HepG2 (cell line): ENCODE results near the gene GSTP1. TPM values are rescaled to one million over a fixed set of nuclear protein-coding genes. Genes with fewer than 3 reads are reported as not detected.

Experiments
- ATAC-seq: fragments of 200-7000 bp; cut with Tn5 transposase; 3 replicates; pipeline ENCODE4 v1.9.1; 2020; ENCODE audit warnings: mild to moderate bottlenecking, moderate library complexity
- BruUV-seq: library from RNA; stranded (reverse); fragments of 400-500 nt; replicated peaks from 2 replicates; lab custom pipeline; 2021; lab: Mats Ljungman, UMichigan
- CTCF ChIA-PET: fragments of 300-600 bp; formaldehyde crosslinking; extraction: SDS; loops from one replicate; lab custom pipeline; 2021; ENCODE audit warnings: low total read pairs, inconsistent platforms, low intra/inter-chr PET ratio; lab: Yijun Ruan, JAX
- POLR2A ChIA-PET: fragments of 350-600 bp; sonication (Branson Sonifier 250); formaldehyde crosslinking; loops from one replicate; lab custom pipeline; 2020; ENCODE audit warnings: antibody characterized with exemption, inconsistent platforms; lab: Yijun Ruan, JAX
- DNase-seq: peaks from one replicate; pipeline ENCODE4 v3.0.0-alpha.2; 2015; ENCODE audit warnings: low spot score
- FAIRE-seq: peaks from 3 replicates; lab custom pipeline; 2011; peaks lifted over from hg19 to GRCh38; lab: Jason Lieb, UNC
- H2AFZ ChIP-seq: one replicate; pipeline ENCODE4 v1.6.1; 2011; ENCODE audit warnings: low read length, inconsistent platforms
- H3K27ac ChIP-seq: fragments of 300-600 bp; 3 replicates; pipeline ENCODE4 v1.8.0; 2011; ENCODE audit warnings: mixed run types, mild to moderate bottlenecking, mixed read lengths, low read length, inconsistent platforms; ENCODE audit not compliant: insufficient read depth; ENCODE audit errors: extremely low read length
- H3K27me3 ChIP-seq, 2 experiments: fragments of 200-600 bp in 1 of 2; 2 replicates in 1 of 2; 3 replicates in 1 of 2; pipeline versions ENCODE4 v1.6.0 to v1.8.0; 2011; ENCODE audit warnings: low read length in 2 of 2, mild to moderate bottlenecking in 2 of 2, moderate library complexity in 2 of 2, inconsistent platforms in 1 of 2; ENCODE audit not compliant: insufficient read depth in 2 of 2, control insufficient read depth in 1 of 2
- H3K36me3 ChIP-seq, 2 experiments: fragments of 200-600 bp in 1 of 2; replicated peaks in 1 of 2; 2 replicates in 1 of 2; 3 replicates in 1 of 2; pipeline versions ENCODE4 v1.5.1 to v1.8.0; 2011; ENCODE audit warnings: low read length in 2 of 2, inconsistent platforms in 1 of 2; ENCODE audit not compliant: insufficient read depth in 2 of 2, control insufficient read depth in 1 of 2
- H3K4me1 ChIP-seq: 2 replicates; pipeline ENCODE4 v1.5.1; 2012; ENCODE audit warnings: low read length, inconsistent platforms; ENCODE audit not compliant: insufficient read depth
- H3K4me2 ChIP-seq: 2 replicates; pipeline ENCODE4 v1.6.0; 2011; ENCODE audit warnings: low read depth, low read length, inconsistent platforms
- H3K4me3 ChIP-seq, 3 experiments: fragments of 200-600 bp in 1 of 3; sonication (generic), shearing (Covaris generic) in 1 of 3; replicated peaks in 1 of 3; 2 replicates each; pipeline ENCODE4 v1.5.1; 2011 to 2016; ENCODE audit warnings: low read length in 3 of 3, inconsistent platforms in 2 of 3, low read depth in 2 of 3, mild to moderate bottlenecking in 2 of 3, control low read depth in 1 of 3, mixed read lengths in 1 of 3; ENCODE audit not compliant: insufficient read depth in 1 of 3
- H3K79me2 ChIP-seq: one replicate; pipeline ENCODE4 v1.6.1; 2011; ENCODE audit warnings: low read length, inconsistent platforms; ENCODE audit not compliant: insufficient read depth
- H3K9ac ChIP-seq: 2 replicates; pipeline ENCODE4 v1.6.0; 2011; ENCODE audit warnings: mild to moderate bottlenecking, low read depth, low read length, inconsistent platforms; ENCODE audit not compliant: insufficient read depth
- H3K9me3 ChIP-seq: 2 replicates; pipeline ENCODE4 v1.5.1; 2012; ENCODE audit warnings: mild to moderate bottlenecking, low read length
- H4K20me1 ChIP-seq: 2 replicates; pipeline ENCODE4 v1.6.0; 2011; ENCODE audit warnings: inconsistent platforms, mild to moderate bottlenecking, low read length, moderate library complexity; ENCODE audit not compliant: insufficient read depth
- DPF2 ChIP-seq: sonication (generic); formaldehyde crosslinking; IDR thresholded peaks from 2 replicates; pipeline ENCODE4 v1.4.0; 2020; ENCODE audit warnings: mild to moderate bottlenecking, low read depth, missing genetic modification reagents, borderline replicate concordance
- FOXA1 ChIP-seq, 2 experiments: fragments of 450-650 bp in 1 of 2; sonication (generic) in 1 of 2; formaldehyde crosslinking in 1 of 2; IDR thresholded peaks; 2 replicates each; pipeline versions ENCODE4 v1.4.0 to v1.6.1; 2016 to 2020; ENCODE audit warnings: missing genetic modification reagents in 1 of 2
- GLI4 ChIP-seq: sonication (generic); formaldehyde crosslinking; IDR thresholded peaks from 2 replicates; pipeline ENCODE4 v1.5.1; 2020; ENCODE audit warnings: missing genetic modification reagents, mild to moderate bottlenecking, moderate library complexity, borderline replicate concordance
- ISX ChIP-seq: sonication (generic); formaldehyde crosslinking; conservative IDR thresholded peaks from 2 replicates; pipeline ENCODE4 v1.5.0; 2020; ENCODE audit warnings: missing genetic modification reagents
- KLF16 ChIP-seq, 2 experiments: sonication (generic) in 1 of 2; formaldehyde crosslinking in 1 of 2; IDR thresholded peaks; 2 replicates each; pipeline versions ENCODE4 v1.6.1 to v1.8.0; 2016 to 2023; ENCODE audit warnings: missing genetic modification reagents in 2 of 2, missing compliant biosample characterization in 1 of 2
- TBL1XR1 ChIP-seq: fragments of 150-350 bp; IDR thresholded peaks from 2 replicates; pipeline ENCODE4 v1.6.1; 2014; ENCODE audit warnings: borderline replicate concordance, low read length; ENCODE audit not compliant: partially characterized antibody
- YEATS4 ChIP-seq: sonication (generic); formaldehyde crosslinking; IDR thresholded peaks from 2 replicates; pipeline ENCODE4 v1.4.0; 2020; ENCODE audit warnings: missing genetic modification reagents, borderline replicate concordance
- ZBED4 ChIP-seq: sonication (generic); formaldehyde crosslinking; IDR thresholded peaks from 2 replicates; pipeline ENCODE4 v1.4.0; 2020; ENCODE audit warnings: missing genetic modification reagents, borderline replicate concordance
- ZBTB25 ChIP-seq: IDR thresholded peaks from 2 replicates; pipeline ENCODE4 v1.6.1; 2018; ENCODE audit warnings: missing genetic modification reagents
- ZNF263 ChIP-seq: sonication (generic); formaldehyde crosslinking; IDR thresholded peaks from 2 replicates; pipeline ENCODE4 v1.4.0; 2020; ENCODE audit warnings: missing genetic modification reagents
- ZNF614 ChIP-seq: IDR thresholded peaks from 2 replicates; pipeline ENCODE4 v1.6.1; 2018; ENCODE audit warnings: missing biosample characterization, missing genetic modification reagents, inconsistent platforms, borderline replicate concordance
- ZNF615 ChIP-seq: sonication (generic); formaldehyde crosslinking; IDR thresholded peaks from 2 replicates; pipeline ENCODE4 v1.5.0; 2020; ENCODE audit warnings: mild to moderate bottlenecking, missing genetic modification reagents, borderline replicate concordance
- WGBS: methylation state at CpG from one replicate; pipeline ENCODE4 v1.1.6; 2017; ENCODE audit warnings: low lambda C conversion rate; 5-methylcytosine and 5-hydroxymethylcytosine counted together
- in situ Hi-C: cut with HindIII; loops from 2 replicates; pipeline ENCODE4 v1.10.0; 2017; ENCODE audit warnings: low pct_unique_long_range_greater_than_20kb; ENCODE audit not compliant: extremely low pct_ligation_motif_present
- intact Hi-C: fragments of 100-400 bp; cut with micrococcal nuclease; formaldehyde crosslinking; loops from one replicate; pipeline ENCODE4 v1.10.0; 2022; ENCODE audit not compliant: unreplicated experiment
- polyA plus RNA-seq, 8 experiments: library from polyadenylated mRNA; depleted of rRNA in 3 of 8; stranded (reverse) in 7 of 8; unstranded in 1 of 8; fragments of >200 nt; fragmentation: Illumina TruSeq in 4 of 8; extraction: Trizol in 4 of 8; gene quantifications; 2 replicates each; pipeline versions ENCODE4 v1.2.1 to v1.2.3, GENCODE V29; 2011 to 2016; ENCODE audit warnings: low read depth in 4 of 8, missing spikeins in 1 of 8, mixed read lengths in 1 of 8; ENCODE audit not compliant: insufficient read depth in 1 of 8
- total RNA-seq, 5 experiments: library from RNA; depleted of rRNA; stranded (reverse); fragments of >200 nt; fragmentation: Illumina TruSeq; extraction: Trizol; gene quantifications; 2 replicates each; pipeline ENCODE4 v1.2.3, GENCODE V29; 2016; ENCODE audit warnings: low read depth in 1 of 5
- TF ChIP-seq, protein P1 (sequence below): sonication (generic); formaldehyde crosslinking; IDR thresholded peaks from 2 replicates; pipeline ENCODE4 v1.4.0; 2020; ENCODE audit warnings: missing genetic modification reagents
- TF ChIP-seq, protein P2 (sequence below): sonication (generic); formaldehyde crosslinking; IDR thresholded peaks from 2 replicates; pipeline ENCODE4 v1.8.0; 2022; ENCODE audit warnings: missing genetic modification reagents, mild to moderate bottlenecking, borderline replicate concordance

GSTP1 gene
- total and polyA plus RNA-seq, 2 of the 13 experiments (the other 11 are each of a cell fraction or from before 2014, with no cell fraction given), result not detected

DNA sequence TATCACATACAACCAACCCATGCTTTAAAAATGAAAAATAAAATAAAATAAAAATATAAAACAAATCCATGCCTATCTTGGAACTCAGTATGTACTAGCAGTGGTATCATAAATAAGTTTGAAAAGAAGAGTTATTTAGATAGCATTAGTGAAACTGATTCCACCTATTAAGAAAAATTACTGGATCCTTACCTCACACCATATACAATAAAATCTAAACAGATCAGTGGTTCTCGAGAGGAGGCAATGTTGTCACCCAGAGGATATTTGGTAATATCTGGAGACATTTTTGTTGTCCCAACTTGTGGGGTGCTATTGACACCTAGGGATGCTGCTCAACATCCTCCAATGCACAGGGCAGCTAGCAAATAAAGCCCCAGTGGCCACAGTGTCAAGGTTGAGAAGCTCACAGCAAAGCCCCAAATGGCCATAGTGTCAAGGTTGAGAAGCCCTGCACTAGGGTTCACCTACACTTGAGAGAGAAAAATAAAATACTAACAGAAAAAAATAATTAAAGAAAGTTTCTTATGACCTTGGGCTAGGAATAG lies 13.2 kb downstream of the GSTP1 start:
- Histone ChIP-seq H3K27ac (no peak overlapping the region), H2AFZ (no peak overlapping the region), H3K4me3 (no peak overlapping the region), H3K9ac (no peak overlapping the region), H4K20me1 (no peaks in the 10 kb centered on the region), H3K36me3 (no peaks in the 10 kb centered on the region), H3K9me3 (no peaks in the 10 kb centered on the region), H3K4me1 (peaks cover 15% of the 10 kb centered on the region), H3K4me2 (no peak overlapping the region), H3K27me3 (no peaks in the 10 kb centered on the region; a peak in 1 of 5 replicates), H3K79me2 (no peaks in the 10 kb centered on the region)
- BruUV-seq, result no TSS peak
- no peak for ATAC-seq
- no peak for DNase-seq
- FAIRE-seq, result no peak
- intact Hi-C loops, result no loop called here
- WGBS, result 11% methylated on average over 1 of the region's 1 CpG
- in situ Hi-C loops, result no loop called here
- CTCF ChIA-PET, result no interaction called here
- POLR2A ChIA-PET, result no interaction called here
- TF ChIP-seq ZBED4 (CRISPR knock-in tag) (no peak), TBL1XR1 (no peak), ISX (CRISPR knock-in tag) (no peak), ZNF614 (CRISPR knock-in tag) (no peak), FOXA1 (IDR thresholded peaks at IDR 0.05) (no peak), FOXA1 (CRISPR knock-in tag; IDR thresholded peaks at IDR 0.05) (no peak), DPF2 (CRISPR knock-in tag) (no peak), KLF16 (CRISPR knock-in tag; IDR thresholded peaks at IDR 0.05) (no peak), ZNF615 (CRISPR knock-in tag) (no peak), ZBTB25 (CRISPR knock-in tag) (no peak), ZNF263 (CRISPR knock-in tag) (no peak), YEATS4 (CRISPR knock-in tag) (no peak), GLI4 (no peak)
- TF ChIP-seq, protein P1, sequence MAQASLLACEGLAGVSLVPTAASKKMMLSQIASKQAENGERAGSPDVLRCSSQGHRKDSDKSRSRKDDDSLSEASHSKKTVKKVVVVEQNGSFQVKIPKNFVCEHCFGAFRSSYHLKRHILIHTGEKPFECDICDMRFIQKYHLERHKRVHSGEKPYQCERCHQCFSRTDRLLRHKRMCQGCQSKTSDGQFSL (CRISPR knock-in tag), result no peak
- TF ChIP-seq, protein P2, sequence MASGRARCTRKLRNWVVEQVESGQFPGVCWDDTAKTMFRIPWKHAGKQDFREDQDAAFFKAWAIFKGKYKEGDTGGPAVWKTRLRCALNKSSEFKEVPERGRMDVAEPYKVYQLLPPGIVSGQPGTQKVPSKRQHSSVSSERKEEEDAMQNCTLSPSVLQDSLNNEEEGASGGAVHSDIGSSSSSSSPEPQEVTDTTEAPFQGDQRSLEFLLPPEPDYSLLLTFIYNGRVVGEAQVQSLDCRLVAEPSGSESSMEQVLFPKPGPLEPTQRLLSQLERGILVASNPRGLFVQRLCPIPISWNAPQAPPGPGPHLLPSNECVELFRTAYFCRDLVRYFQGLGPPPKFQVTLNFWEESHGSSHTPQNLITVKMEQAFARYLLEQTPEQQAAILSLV (CRISPR knock-in tag), result no peak
